Renal pelvis (tissue), 12 donors: ENCODE results near the gene KLHDC8A. TPM values are rescaled to one million over a fixed set of nuclear protein-coding genes. Genes with fewer than 3 reads are reported as not detected.
A peak's percentile ranks its signal among the peaks of the same experiment; 100 is the strongest.
"Not testable (repeated sequence)": the region's sequence is repeated elsewhere in the genome, so short reads cannot be mapped to it uniquely, and the experiment has no call there.

Experiments used
- DNase-seq: peaks from one replicate; pipeline ENCODE4 v3.0.0-alpha.2; 2013
- long read RNA-seq, 16 experiments: transcript quantifications; one replicate each; lab custom pipeline, GENCODE V29; 2026
- polyA plus RNA-seq, 3 donors: library from polyadenylated mRNA; unstranded; fragments of 120-200 nt; gene quantifications; one replicate each; pipeline ENCODE4 v1.2.1, GENCODE V29; 2013; ENCODE audit not compliant: insufficient read length in 3 of 3

The KLHDC8A gene, protein sequence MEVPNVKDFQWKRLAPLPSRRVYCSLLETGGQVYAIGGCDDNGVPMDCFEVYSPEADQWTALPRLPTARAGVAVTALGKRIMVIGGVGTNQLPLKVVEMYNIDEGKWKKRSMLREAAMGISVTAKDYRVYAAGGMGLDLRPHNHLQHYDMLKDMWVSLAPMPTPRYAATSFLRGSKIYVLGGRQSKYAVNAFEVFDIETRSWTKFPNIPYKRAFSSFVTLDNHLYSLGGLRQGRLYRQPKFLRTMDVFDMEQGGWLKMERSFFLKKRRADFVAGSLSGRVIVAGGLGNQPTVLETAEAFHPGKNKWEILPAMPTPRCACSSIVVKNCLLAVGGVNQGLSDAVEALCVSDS
- 1 to 10 TPM; 1.9 to 2.1 (median 2.1) TPM for polyA plus RNA-seq
- long read RNA-seq, donor 1 = 0 reads
- long read RNA-seq, donor 2, partial matches to known transcripts = 0 of 1 reads
- long read RNA-seq, donor 2, other reads (novel, unspliced or antisense) = 0 of 1 reads
- long read RNA-seq, donor 3 = 0 reads
- long read RNA-seq, donor 4, partial matches to known transcripts = 0 of 1 reads
- long read RNA-seq, donor 4, other reads (novel, unspliced or antisense) = 0 of 1 reads
- long read RNA-seq, donor 5 = 0 reads
- long read RNA-seq, donor 6, partial matches to known transcripts = 0 of 1 reads
- long read RNA-seq, donor 6, other reads (novel, unspliced or antisense) = 0 of 1 reads
- long read RNA-seq, donor 7 = 0 reads
- long read RNA-seq, donor 8, partial matches to known transcripts = 0 of 1 reads
- long read RNA-seq, donor 8, other reads (novel, unspliced or antisense) = 0 of 1 reads
- long read RNA-seq, donor 9 = 0 reads
- long read RNA-seq, donor 10 = 0 reads
- long read RNA-seq, donor 11, partial matches to known transcripts = 0 of 1 reads
- long read RNA-seq, donor 11, other reads (novel, unspliced or antisense) = 0 of 1 reads
- long read RNA-seq, donor 12, partial matches to known transcripts = 0 of 1 reads
- long read RNA-seq, donor 12, other reads (novel, unspliced or antisense) = 0 of 1 reads
- long read RNA-seq, donor 13 = 0 reads
- long read RNA-seq, donor 14 = 0 reads
- long read RNA-seq, donor 15 = 0 reads
- long read RNA-seq, donor 16, partial matches to known transcripts = 0 of 1 reads
- long read RNA-seq, donor 16, other reads (novel, unspliced or antisense) = 0 of 1 reads

DNA sequence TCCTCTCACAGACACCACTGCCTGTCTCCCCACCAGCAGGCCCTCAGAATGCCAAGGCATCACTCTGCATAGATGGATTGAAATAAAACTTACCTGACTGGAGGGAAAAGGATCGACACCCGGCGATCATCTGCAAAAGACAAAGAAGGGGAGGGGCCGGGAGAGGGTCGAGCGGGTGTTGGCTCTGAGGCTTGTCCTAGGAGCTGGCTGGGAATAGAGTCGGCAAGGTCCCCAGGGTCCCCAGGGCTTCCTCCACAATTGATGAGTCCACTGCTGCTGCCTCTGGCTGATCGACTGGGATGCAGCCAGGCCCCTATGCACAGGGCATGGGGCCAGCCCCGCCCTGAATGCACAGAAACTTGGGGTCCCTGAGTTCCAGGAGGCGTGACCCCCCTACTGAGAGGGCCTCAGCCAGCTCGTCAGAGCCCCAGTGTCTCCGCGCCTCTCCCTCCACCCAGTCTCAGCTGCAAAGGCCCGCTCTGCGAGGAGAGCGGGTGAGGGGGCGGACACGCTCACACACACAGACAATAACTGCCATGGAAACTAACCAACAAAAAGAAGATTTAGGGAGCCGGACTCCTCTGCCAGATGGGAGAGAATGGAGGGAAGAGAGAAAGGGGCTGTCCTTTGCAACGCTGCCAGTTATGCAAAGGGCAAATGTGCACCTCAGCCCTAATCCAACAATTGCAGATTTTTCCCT lies at the start of gene KLHDC8A:
TSS of gene KLHDC8A (minus strand) at position 483 of the 700 bp plus-strand sequence. CDS start 13,318 bp downstream, outside the sequence.
- peak; percentile 84 for DNase-seq

DNA sequence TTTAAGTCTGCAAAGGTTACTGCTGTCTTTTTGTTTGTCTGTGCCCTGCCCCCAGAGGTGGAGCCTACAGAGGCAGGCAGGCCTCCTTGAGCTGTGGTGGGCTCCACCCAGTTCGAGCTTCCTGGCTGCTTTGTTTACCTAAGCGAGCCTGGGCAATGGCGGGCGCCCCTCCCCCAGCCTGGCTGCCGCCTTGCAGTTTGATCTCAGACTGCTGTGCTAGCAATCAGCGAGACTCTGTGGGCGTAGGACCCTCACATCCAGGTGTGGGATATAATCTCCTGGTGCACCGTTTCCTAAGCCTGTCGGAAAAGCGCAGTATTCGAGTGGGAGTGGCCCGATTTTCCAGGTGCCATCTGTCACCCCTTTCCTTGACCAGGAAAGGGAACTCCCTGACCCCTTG lies 49.5 kb upstream of the KLHDC8A start:
- not testable (repeated sequence) for DNase-seq

DNA sequence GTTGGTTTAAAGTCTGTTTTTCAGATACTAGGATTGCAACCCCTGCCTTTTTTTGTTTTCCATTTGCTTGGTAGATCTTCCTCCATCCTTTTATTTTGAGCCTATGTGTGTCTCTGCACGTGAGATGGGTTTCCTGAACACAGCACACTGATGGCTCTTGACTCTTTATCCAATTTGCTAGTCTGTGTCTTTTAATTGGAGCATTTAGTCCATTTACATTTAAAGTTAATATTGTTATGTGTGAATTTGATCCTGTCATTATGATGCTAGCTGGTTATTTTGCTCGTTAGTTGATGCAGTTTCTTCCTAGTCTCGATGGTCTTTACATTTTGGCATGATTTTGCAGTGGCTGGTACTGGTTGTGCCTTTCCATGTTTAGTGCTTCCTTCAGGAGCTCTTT lies 47.8 kb upstream of the KLHDC8A start:
- DNase-seq = not testable (repeated sequence)

DNA sequence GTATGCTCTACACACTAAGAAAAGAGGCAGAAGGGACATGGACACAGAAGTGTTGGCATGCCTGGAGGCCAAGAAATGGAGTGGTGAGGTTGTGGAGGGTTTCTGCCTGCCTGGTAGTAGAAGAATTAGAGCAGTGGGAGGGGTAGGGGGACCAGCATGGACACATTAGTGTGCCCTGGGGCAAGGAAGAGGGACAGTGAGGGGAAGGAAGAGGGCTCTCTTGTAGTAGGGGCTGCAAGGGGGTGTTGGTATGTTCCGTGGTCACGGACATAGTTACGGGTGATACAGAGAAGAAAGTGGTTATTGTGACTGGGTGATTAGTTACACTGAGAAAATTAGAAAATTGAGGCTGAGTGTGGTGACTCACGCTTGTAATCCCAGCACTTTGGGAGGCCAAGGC lies 41.9 kb upstream of the KLHDC8A start:
- no peak for DNase-seq

DNA sequence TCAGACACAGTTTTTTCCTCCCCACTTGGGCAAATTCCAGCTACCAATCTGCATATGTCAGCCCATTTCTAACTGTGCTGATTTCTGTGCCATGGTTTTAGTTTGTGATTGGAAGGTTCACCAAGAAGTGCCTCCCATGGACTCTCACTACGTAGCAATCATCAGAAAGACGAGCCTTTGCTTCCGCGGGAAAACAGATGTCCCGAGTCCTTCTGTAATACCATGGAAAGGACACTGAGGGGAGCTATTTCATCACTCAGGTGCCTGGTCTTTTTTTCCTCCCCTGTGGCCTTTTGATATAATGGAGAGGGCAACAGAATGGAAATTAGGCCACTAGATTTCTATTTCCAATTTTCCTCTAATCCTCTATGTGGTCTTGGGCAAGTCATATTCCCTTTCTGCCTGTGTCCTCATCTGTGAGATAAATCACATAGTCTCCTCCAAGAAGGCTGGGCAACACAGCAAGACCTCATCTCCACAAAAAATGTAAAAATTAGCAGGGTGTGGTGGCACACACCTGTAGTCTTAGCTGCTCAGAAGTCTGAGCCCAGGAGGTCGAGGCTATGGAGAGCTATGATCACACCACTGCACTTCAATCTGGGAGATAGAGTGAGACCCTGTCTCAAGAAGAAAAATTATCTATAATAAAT lies 40.4 kb upstream of the KLHDC8A start:
- peak; percentile 46 for DNase-seq

DNA sequence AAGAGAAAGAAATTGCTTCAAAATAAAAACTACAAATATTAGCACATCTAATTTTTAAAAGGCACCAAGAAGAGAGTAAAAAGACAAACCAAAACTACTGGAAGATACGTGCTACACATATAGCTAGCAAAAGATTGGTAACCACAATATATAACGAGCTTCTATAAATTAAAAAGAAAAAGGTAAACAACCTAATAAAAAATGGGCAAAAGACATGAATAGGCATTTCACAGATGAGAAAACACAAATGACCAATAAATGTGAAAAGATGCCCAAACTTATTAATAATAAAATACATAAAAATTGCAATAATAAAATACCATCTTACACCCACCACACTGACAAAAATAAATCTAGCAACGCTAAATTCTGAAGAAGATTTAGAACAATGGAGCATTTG lies 38.9 kb upstream of the KLHDC8A start:
- DNase-seq = no peak

DNA sequence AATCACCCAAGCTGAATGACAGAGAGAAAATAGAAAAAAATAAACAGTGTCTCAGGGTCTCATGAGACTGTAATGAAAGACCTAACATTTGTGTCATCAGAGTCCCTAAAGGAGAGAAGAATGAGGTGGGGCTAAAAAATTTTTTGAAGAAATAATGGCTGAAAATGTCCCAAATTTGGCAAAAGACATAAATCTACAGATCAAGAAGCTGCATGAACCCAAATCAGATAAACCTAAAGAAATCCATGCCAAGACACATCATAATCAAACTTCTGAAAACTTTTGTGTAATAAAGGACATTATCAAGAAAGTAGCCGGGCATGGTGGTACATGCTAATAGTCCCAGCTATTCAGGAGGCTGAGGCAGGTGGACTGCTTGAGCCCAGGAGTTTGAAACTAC lies 35.9 kb upstream of the KLHDC8A start:
- no peak for DNase-seq

DNA sequence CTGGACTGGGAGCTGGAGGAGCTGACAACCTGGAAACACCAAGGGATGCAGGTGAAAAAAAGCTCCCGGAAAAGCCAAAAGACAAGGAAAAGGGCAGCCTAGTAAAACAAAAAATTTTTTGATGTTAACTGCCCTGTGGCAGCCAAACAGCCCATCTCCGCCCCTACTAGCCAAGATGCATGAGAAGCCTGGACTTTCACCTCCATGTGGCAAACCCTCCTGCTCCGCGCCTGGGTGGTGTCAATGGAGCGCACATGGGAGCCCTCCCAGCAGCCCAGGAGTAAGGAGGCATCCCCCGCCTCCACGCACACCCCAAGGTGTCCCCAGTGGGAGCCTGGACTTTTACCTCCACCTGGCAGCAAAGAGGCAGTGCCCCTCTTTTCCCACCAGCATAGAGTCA lies 34.7 kb upstream of the KLHDC8A start:
- no peak for DNase-seq

DNA sequence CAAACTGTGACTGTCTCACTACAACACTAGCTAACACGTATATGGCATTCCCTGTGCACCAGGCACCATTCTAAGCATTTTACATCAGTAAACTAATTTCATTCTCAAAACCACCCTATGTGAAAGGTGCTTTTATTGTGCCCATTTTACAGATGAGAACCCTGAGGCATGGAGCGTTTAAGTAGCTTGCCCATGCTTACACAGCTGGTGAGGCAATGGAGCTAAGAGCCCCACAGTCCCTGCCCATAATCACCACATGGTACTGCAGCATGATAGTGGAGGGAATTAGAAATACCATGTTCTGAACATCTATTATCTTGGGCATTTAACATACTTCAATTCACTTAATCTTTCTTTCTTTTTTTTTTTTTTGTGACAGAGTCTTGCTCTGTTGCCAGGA lies 31.1 kb upstream of the KLHDC8A start:
- no peak for DNase-seq

DNA sequence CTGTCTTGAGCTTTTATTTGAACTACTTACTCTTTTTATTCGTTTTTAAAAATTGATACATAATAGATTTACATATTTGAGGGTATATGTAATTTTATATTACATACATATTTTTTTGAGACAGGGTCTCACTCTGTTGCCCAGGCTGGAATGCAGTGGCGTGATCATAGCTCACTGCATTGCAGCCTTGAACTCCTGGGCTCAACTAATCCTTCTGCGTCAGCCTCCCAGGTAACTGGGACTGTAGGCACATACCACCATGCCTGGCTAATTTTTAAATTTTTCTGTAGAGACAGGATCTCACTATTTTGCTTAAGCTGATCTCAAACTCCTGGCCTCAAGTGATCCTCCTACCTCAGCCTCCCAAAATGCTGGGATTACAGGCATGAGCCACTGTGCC lies 26.3 kb upstream of the KLHDC8A start:
- not testable (repeated sequence) for DNase-seq

DNA sequence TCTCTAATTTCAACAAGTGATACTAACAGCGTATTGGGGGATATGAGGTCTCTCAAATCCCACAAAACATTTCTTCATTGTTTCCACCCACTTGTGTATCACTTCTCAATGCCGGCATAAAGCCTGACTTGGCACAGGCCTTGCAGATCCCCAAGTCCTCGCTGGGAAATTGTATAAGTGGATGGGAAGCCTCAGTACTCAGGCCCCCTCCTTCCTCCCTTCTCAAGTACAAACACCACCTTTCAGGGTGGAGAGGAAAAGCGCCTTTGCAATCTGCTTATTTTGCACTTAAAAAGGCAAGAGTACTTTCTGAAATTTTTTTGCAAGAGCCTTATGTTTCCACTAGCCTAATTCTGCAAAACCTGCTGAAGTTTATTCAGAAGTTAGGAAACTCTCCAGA lies 25.8 kb upstream of the KLHDC8A start:
- DNase-seq = no peak

DNA sequence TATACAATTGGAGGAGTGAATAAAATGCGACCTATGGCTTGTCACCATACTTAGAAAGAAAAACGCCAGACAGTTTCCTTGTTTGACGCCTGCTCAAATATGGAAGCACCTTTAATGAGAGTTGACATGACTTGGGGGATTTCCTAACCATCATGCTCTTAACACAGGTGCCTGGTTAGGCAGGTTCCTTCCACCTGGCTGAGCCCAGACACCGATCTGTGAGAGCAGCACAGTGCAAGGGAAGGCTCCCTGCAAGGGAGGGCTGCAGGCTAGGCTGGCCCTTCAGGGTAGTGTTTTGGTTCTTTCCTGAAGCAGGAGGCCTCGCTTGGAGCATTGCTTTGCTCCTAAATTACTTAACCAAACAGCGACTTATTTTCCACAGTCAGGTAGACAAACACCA lies 24.6 kb upstream of the KLHDC8A start:
- DNase-seq = no peak

DNA sequence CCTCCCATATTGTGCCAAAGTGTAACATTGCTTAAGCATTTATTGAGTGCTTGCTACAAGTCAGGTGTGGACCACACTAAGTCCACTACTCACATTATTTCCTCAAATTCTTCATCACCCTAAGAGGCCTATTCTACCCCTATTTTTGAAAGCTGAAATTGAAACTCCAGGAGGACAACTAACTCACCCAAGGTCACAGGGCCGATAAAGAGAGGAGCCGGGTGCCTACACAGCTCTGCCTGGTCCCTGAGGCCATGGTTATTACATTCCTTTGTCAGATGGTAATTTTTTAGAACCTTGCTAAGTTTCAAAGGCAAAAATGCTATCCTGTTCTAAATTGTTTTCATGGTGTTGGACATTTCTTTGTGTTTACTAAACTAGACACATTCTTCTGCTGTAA lies 24.2 kb upstream of the KLHDC8A start:
- no peak for DNase-seq

DNA sequence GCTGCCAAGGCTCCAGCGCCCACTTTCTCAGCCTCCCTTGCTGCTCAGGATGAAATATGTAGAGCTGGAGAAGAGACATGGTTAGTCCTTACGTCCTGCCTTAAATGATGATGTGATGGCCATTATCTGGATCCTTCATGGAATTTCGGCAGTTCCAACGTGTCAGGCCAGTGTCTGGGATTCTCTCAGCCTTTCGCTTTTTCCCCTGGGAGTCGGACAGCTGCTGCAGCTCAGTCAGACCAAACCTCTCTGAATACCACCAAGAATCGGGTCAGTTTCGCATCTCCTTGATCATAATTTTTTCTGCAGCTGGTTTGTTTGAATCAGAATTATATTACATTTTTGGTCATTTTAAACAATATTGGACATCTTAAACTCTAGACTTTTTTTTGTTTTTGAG lies 22.3 kb upstream of the KLHDC8A start:
- no peak for DNase-seq

DNA sequence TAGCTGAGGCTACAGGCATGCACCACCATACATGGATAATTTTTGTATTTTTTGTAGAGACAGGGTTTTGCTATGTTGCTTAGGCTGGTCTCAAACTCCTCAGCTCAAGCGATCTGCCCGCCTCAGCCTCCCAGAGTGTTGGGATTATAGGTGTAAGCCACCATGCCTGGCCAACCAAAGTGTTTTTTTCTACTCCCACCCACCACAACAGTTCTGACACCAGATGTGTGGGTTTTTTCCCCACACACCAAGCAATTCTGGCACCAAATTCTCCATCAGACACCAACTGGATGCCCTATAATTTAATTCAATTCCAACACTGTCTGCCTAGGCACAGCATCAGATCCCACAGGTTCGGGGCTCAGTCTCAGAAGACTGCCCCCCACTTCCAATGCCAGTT lies 20.6 kb upstream of the KLHDC8A start:
- no peak for DNase-seq

DNA sequence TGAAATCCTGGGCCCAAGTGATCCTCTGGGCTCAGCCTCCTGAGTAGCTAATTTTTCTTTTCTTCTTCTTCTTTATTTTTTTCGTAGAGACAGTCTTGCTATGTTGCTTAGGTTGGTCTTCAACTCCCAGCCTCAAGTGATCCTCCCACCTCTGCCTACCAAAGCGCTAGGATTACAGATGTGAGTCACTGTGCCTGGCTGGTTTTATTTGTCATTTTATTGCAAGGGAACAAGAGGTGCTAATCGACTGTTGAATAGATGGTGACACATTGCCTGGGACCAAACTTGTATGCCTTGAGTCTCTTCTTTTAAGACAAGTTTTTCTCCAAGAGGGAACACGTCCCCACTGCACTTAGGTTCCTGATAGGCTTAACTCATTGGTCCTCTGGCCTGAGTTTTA lies 20.0 kb upstream of the KLHDC8A start:
- no peak for DNase-seq

DNA sequence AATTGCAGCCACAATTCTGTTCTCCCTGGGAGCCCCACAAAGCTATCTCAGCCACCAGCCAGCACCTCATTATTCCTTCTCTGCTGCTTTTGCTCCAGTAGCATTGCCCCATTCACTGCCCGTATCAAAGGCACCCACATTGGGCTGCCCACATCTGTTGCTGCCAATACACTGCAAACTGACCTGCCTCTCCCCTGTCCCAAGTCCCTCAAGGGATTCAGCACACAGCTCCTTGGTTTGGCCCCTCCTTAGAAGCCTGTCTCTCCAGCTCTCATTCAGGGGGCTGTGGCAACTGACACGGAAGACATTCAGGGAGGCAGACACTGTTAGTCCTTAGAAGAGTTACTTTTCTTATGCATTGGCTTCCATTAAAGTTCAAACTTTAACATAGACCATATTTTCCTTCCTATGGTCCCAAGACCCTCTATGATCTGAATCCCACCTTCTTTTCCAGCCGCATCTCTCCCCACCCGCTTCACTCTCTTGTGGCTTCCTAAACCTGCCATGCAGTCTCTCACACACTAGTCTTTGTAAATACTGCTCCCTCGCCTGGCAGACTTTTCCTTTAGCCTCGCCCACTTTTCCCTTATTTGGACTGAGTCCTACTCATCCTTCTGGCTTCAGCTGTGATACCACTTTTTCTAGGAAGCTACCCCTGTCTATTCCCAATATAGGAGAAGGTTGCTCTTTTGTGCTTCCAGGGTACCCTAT lies 19.3 kb upstream of the KLHDC8A start:
- no peak for DNase-seq

DNA sequence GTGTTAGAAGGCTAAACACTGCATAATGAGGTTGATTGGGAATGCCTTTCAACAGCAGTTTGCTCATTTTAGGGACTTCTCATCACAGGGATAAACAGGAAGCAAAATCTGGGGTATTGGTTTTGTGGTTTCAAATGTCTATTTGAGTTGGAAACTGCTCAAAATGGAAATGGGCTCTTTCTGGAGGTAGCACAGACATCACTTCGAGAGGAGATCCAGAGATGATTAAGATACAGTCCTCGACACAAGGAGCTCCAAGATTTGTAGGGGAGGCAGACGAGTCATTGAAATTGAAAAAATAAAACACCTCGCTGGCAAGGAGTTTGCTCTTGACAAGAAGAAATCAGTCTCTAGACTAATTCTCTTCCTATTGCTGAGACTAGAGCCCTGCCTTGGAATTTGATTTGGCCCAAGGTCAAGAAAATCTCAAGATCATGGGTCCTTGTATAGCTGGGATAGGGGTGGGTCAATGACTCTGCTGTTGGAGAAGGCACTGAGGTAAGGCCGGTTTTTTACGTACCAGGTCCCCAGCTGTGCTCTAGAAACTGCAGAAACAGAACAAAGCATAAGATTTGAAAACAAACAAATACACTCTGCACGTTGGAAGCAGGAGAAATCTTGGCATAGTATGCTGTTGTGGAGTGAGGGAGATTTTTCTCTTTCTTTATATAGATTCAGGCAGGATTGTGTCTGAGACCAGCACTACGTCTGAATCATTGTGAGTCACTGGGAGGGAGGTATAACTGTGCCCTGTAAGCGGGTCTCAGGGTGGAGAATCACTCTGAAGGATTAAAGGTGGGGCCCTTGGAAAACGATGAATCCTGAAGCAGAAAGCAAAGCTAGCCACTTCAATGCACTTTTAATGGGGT lies 17.7 kb upstream of the KLHDC8A start:
- no peak for DNase-seq

DNA sequence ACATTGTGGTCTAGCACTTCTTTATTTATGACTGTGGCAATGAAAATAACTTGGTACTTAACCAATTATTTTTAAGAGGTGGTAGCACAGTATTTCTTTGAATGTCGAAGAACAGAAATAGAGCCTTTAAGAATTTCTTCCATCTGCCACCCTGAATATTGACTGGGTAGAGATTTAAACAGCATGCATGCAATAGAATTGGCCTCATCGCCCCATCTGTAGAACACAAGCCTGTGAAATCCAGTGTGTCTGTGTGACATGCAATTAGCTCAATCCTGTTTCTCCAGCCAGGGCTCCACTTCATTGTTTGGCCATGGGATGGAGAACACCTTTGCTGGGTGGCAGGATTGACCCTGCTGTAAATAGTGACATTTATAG lies 17.1 kb upstream of the KLHDC8A start:
- DNase-seq = no peak
